Tibial artery (tissue), 4 donors: ENCODE results near the gene SLC26A1.

Source experiments
- DNase-seq, 2 donors: peaks; one replicate each; pipeline ENCODE4 v3.0.0-alpha.2; 2019
- H3K27ac ChIP-seq, 2 donors: fragments of 200-600 bp; sonication (generic) in 1 of 2; 1 replicate in 1 of 2; 2 replicates in 1 of 2; pipeline ENCODE4 v1.5.1; 2018 to 2019; ENCODE audit warnings: mild to moderate bottlenecking in 1 of 2
- H3K27me3 ChIP-seq, 2 donors: fragments of 200-600 bp; sonication (generic) in 1 of 2; one replicate each; pipeline versions ENCODE4 v1.5.1 to v1.6.0; 2016 to 2019
- H3K36me3 ChIP-seq, 3 donors: fragments of 200-600 bp; sonication (generic) in 2 of 3; one replicate each; pipeline ENCODE4 v1.5.1; 2016 to 2019; ENCODE audit warnings: mild to moderate bottlenecking in 2 of 3
- H3K4me1 ChIP-seq, 4 donors: fragments of 200-600 bp; sonication (generic) in 2 of 4; 1 replicate in 3 of 4; 2 replicates in 1 of 4; pipeline ENCODE4 v1.5.1; 2016 to 2019
- H3K4me3 ChIP-seq, 2 donors: fragments of 200-600 bp; sonication (generic) in 1 of 2; 1 replicate in 1 of 2; 2 replicates in 1 of 2; pipeline ENCODE4 v1.5.1; 2018 to 2019; ENCODE audit warnings: mild to moderate bottlenecking in 2 of 2
- H3K9me3 ChIP-seq, 3 donors: fragments of 200-600 bp; sonication (generic) in 1 of 3; one replicate each; pipeline ENCODE4 v1.5.1; 2016 to 2019
- CTCF ChIP-seq, 2 experiments: fragments of 200-600 bp in 1 of 2; fragments of 450-650 bp in 1 of 2; IDR thresholded peaks; one replicate each; pipeline ENCODE4 v1.5.1; 2017 to 2019; ENCODE audit warnings: antibody characterized with exemption in 2 of 2, mild to moderate bottlenecking in 1 of 2, moderate library complexity in 1 of 2
- intact Hi-C: fragments of 100-400 bp; cut with DNase I; formaldehyde crosslinking; loops from one replicate; pipeline ENCODE4 v1.15.0; 2023; ENCODE audit warnings: low total_unique reads

SLC26A1 gene

DNA sequence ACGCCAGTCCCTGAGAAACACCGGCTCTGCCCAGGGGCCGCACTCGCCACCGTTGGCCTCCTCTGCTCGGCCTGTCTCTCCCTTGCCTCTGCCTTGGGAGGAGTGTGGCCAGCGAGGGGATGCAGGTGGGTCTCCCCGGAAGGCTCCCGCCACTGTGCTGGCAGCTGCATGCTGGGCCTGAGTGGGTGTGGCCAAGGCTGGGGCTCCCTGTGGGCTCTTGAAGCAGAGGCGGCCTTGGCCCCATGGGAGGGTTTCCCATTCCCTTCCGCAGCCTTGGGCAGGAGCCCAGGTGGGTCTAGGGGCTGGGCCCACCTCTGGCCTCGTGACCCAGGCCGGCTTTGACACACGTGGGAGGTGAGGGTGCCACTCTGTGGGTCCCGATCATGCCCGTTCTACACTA is 37.4 kb upstream of the SLC26A1 start:
- Histone ChIP-seq H3K36me3 (peaks cover 0 to 7% (median 4%) of the 10 kb centered on the region in 3 donors), H3K4me3 (no peak overlapping the region), H3K9me3 (no peaks in the 10 kb centered on the region), H3K4me1 (peaks cover 5 to 41% (median 26%) of the 10 kb centered on the region in 4 donors), H3K27ac (no peak overlapping the region), H3K27me3 (peaks cover 0 to 6% of the 10 kb centered on the region in 2 donors)
- intact Hi-C loops: no loop called here
- TF ChIP-seq CTCF (IDR thresholded peaks at IDR 0.05): no peak
- DNase-seq: no peak

- intact Hi-C loops: no loop called here
- TF ChIP-seq CTCF (IDR thresholded peaks at IDR 0.05): no peak
- Histone ChIP-seq H3K4me3 (no peak overlapping the region), H3K4me1 (peaks cover 5 to 36% (median 21%) of the 10 kb centered on the region in 4 donors), H3K9me3 (no peaks in the 10 kb centered on the region), H3K36me3 (peaks cover 3 to 12% (median 10%) of the 10 kb centered on the region in 3 donors), H3K27me3 (peaks cover 0 to 6% of the 10 kb centered on the region in 2 donors), H3K27ac (no peak overlapping the region)
- DNase-seq: no peak
Observed at GRCh38 chr4:1030031-1030430, 36.8 kb upstream of the SLC26A1 start.

DNA sequence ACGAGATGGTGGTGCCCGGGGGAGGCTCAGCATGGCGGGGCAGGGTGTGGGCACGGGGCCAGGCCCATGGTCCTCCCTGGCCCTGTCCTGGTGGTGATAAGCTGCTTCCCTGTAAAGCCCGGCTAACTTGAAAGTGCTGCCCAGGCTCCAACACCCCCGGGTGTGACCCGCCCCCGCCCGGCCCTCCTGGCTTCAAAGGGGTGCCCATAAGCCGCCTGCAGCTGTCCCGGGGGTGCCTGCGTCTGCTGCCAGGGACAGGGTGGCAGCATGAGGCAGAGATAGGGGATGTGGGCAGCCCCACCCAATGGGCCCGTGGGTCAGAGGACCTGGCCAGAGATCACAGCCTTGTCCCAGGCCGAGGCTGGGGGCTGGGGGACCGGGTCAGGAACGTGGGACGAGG is 36.3 kb upstream of the SLC26A1 start:
- Histone ChIP-seq H3K36me3 (peaks cover 8 to 17% (median 15%) of the 10 kb centered on the region in 3 donors), H3K27ac (no peak overlapping the region), H3K4me1 (peaks cover 5 to 31% (median 16%) of the 10 kb centered on the region in 4 donors), H3K27me3 (peaks cover 0 to 6% of the 10 kb centered on the region in 2 donors), H3K4me3 (no peak overlapping the region), H3K9me3 (no peaks in the 10 kb centered on the region)
- TF ChIP-seq CTCF (IDR thresholded peaks at IDR 0.05): no peak
- intact Hi-C loops: no loop called here
- DNase-seq: no peak

- Histone ChIP-seq H3K4me3 (no peak overlapping the region), H3K4me1 (peaks cover 0 to 23% (median 8%) of the 10 kb centered on the region in 4 donors), H3K27me3 (peaks cover 0 to 6% of the 10 kb centered on the region in 2 donors), H3K36me3 (peaks cover 12 to 24% (median 19%) of the 10 kb centered on the region in 3 donors), H3K9me3 (no peaks in the 10 kb centered on the region), H3K27ac (no peak overlapping the region)
- TF ChIP-seq CTCF (IDR thresholded peaks at IDR 0.05): no peak
- intact Hi-C loops: no loop called here
- no peak for DNase-seq
Observed at GRCh38 chr4:1028574-1029220, 35.5 kb upstream of the SLC26A1 start.

GRCh38 chr4:1027915-1028238 is 34.7 kb upstream of the SLC26A1 start:
- no peak overlapping the region for H3K4me3 ChIP-seq

More at GRCh38 chr4:1027915-1028238, 34.7 kb upstream of the SLC26A1 start:
- H3K27ac ChIP-seq: no peak overlapping the region
- H3K36me3 ChIP-seq: peaks cover 12 to 32% (median 27%) of the 10 kb centered on the region in 3 donors
- H3K27me3 ChIP-seq: peaks cover 0 to 6% of the 10 kb centered on the region in 2 donors
- TF ChIP-seq CTCF (IDR thresholded peaks at IDR 0.05): no peak
- H3K4me1 ChIP-seq: peaks cover 0 to 15% (median 2%) of the 10 kb centered on the region in 4 donors
- no peaks in the 10 kb centered on the region for H3K9me3 ChIP-seq
- intact Hi-C loops: no loop called here
- no peak for DNase-seq
